Breast epithelium (tissue), 3 donors: ENCODE measurements around the gene MUC20.

Source experiments
- POLR2A ChIP-seq: fragments of 450-650 bp; IDR thresholded peaks from one replicate; pipeline ENCODE4 v1.6.1; 2016; ENCODE audit warnings: antibody characterized with exemption, mild to moderate bottlenecking, moderate library complexity
- POLR2AphosphoS5 ChIP-seq, 3 donors: sonication (generic); formaldehyde crosslinking; IDR thresholded peaks; one replicate each; pipeline ENCODE4 v1.6.1; 2017; ENCODE audit warnings: antibody characterized with exemption in 3 of 3
- TF ChIP-seq, protein P1 (sequence below), 3 donors: fragments of 450-650 bp; IDR thresholded peaks; one replicate each; pipeline ENCODE4 v1.5.1; 2016 to 2017; ENCODE audit warnings: antibody characterized with exemption in 3 of 3, mild to moderate bottlenecking in 3 of 3, moderate library complexity in 3 of 3

DNA sequence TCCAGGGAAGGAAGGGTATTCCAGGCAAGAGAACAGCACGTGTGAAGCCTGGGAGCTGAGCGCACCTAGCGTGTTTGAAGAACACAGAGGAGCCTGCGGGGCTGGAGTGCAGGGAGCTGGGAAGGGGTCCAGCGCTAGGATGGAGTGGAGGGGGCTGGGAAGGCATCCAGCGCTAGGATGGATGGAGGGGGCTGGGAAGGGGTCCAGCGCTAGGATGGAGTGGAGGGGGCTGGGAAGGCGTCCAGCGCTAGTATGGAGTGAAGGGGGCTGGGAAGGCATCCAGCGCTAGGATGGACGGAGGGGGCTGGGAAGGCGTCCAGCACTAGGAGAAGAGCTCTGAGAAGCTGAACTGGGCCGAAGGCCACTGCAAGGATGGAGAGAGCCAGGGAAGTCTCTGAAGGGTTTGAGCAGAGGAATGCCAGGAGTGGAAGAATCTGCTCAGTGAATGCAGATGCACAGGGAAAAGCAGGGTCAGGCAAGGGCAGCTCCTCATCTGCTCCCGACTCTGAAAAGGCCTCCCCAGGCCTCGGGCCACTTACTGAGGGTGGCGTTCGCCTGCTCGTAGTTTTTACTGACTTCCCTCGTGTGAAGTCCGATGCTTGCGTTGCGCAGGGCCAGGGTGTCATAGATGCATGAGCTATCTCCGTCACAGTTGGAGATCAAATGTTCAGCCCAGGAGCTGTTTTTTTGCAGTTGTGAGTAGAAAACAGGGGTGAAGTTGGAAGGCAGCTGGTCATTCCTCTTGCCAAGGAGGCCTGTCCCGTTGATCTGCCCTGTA, 39.8 kb downstream of the MUC20 start:
- TF ChIP-seq, protein P1, sequence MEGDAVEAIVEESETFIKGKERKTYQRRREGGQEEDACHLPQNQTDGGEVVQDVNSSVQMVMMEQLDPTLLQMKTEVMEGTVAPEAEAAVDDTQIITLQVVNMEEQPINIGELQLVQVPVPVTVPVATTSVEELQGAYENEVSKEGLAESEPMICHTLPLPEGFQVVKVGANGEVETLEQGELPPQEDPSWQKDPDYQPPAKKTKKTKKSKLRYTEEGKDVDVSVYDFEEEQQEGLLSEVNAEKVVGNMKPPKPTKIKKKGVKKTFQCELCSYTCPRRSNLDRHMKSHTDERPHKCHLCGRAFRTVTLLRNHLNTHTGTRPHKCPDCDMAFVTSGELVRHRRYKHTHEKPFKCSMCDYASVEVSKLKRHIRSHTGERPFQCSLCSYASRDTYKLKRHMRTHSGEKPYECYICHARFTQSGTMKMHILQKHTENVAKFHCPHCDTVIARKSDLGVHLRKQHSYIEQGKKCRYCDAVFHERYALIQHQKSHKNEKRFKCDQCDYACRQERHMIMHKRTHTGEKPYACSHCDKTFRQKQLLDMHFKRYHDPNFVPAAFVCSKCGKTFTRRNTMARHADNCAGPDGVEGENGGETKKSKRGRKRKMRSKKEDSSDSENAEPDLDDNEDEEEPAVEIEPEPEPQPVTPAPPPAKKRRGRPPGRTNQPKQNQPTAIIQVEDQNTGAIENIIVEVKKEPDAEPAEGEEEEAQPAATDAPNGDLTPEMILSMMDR (IDR thresholded peaks at IDR 0.05) = no peak
- TF ChIP-seq POLR2A (no peak), POLR2AphosphoS5 (IDR thresholded peaks at IDR 0.05) (no peak)
